BE2C (cell line): Measurements from ENCODE around the gene COL4A4.

Source experiments
- DNase-seq: peaks from one replicate; pipeline ENCODE4 v3.0.0-alpha.2; 2020
- H3K27me3 ChIP-seq: fragments of 250-450 bp; sonication (Bioruptor Pico); 2 replicates; pipeline ENCODE4 v1.5.1; 2020; ENCODE audit warnings: mild to moderate bottlenecking
- H3K36me3 ChIP-seq: fragments of 250-450 bp; sonication (Bioruptor Pico); 2 replicates; pipeline ENCODE4 v1.5.1; 2020; ENCODE audit warnings: mild to moderate bottlenecking
- H3K4me1 ChIP-seq: fragments of 250-450 bp; sonication (Bioruptor Pico); 2 replicates; pipeline ENCODE4 v1.5.1; 2020
- H3K4me3 ChIP-seq: 2 replicates; pipeline ENCODE4 v1.5.1; 2011; ENCODE audit warnings: low read depth, low read length
- H3K9me3 ChIP-seq: fragments of 250-450 bp; sonication (Bioruptor Pico); 2 replicates; pipeline ENCODE4 v1.5.1; 2020
- TF ChIP-seq, protein P1 (sequence below): IDR thresholded peaks from 2 replicates; pipeline ENCODE4 v1.5.1; 2012; ENCODE audit warnings: mild to moderate bottlenecking, low read depth, low read length

The COL4A4 gene

DNA sequence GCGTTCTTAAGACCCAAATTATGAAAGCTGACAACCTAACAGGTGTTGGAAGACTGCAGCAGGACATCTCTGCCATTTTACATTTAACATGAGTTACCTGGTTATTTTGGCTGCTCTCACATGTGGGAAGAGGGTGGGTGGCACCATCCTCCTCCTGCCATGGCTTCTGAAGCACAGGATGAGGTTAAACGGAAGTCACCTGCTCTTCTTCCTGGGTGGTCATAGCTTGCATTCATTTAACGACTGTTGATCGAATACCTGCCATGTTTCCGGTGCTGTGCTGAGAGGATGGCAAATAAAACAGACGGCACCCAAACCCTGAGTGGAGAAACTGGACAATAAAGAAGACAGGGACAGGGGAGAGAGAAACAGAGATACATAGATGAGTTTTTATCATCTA lies 210.2 kb downstream of the COL4A4 start:
- Histone ChIP-seq H3K4me1 (no peaks in the 10 kb centered on the region), H3K9me3 (no peaks in the 10 kb centered on the region), H3K36me3 (no peaks in the 10 kb centered on the region), H3K27me3 (no peaks in the 10 kb centered on the region), H3K4me3 (no peak overlapping the region)
- no peak for DNase-seq
- TF ChIP-seq, protein P1, sequence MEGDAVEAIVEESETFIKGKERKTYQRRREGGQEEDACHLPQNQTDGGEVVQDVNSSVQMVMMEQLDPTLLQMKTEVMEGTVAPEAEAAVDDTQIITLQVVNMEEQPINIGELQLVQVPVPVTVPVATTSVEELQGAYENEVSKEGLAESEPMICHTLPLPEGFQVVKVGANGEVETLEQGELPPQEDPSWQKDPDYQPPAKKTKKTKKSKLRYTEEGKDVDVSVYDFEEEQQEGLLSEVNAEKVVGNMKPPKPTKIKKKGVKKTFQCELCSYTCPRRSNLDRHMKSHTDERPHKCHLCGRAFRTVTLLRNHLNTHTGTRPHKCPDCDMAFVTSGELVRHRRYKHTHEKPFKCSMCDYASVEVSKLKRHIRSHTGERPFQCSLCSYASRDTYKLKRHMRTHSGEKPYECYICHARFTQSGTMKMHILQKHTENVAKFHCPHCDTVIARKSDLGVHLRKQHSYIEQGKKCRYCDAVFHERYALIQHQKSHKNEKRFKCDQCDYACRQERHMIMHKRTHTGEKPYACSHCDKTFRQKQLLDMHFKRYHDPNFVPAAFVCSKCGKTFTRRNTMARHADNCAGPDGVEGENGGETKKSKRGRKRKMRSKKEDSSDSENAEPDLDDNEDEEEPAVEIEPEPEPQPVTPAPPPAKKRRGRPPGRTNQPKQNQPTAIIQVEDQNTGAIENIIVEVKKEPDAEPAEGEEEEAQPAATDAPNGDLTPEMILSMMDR = no peak

DNA sequence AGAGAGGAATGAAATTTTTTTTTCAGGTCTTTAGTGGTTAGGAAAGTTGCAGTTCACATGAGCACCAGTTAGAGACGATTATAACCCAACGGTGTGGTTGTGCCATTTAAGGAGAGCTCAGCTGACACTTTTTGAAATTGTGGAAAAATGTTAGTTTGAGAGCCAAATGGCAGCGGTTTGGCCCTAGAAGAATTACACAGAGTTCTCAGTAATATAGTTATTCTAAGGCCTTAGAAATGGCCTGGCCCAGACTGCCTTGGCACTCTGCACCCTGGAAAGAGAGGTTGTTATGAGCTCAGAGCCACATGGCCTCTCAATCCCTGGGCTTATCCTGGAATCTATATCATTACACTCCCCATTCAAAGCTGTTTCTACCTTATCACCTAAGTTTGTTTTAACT lies 210.8 kb downstream of the COL4A4 start:
- no peaks in the 10 kb centered on the region for H3K4me1 ChIP-seq
- H3K9me3 ChIP-seq = no peaks in the 10 kb centered on the region
- TF ChIP-seq, protein P1 = no peak
- H3K27me3 ChIP-seq = no peaks in the 10 kb centered on the region
- no peak for DNase-seq
- no peak overlapping the region for H3K4me3 ChIP-seq
- H3K36me3 ChIP-seq = no peaks in the 10 kb centered on the region
